ENCODE results near the gene GALR2.

Gene GALR2

GRCh38 chr17:76102944-76103273, 28.3 kb downstream of the GALR2 start:
- DNase-seq: no peak

DNA sequence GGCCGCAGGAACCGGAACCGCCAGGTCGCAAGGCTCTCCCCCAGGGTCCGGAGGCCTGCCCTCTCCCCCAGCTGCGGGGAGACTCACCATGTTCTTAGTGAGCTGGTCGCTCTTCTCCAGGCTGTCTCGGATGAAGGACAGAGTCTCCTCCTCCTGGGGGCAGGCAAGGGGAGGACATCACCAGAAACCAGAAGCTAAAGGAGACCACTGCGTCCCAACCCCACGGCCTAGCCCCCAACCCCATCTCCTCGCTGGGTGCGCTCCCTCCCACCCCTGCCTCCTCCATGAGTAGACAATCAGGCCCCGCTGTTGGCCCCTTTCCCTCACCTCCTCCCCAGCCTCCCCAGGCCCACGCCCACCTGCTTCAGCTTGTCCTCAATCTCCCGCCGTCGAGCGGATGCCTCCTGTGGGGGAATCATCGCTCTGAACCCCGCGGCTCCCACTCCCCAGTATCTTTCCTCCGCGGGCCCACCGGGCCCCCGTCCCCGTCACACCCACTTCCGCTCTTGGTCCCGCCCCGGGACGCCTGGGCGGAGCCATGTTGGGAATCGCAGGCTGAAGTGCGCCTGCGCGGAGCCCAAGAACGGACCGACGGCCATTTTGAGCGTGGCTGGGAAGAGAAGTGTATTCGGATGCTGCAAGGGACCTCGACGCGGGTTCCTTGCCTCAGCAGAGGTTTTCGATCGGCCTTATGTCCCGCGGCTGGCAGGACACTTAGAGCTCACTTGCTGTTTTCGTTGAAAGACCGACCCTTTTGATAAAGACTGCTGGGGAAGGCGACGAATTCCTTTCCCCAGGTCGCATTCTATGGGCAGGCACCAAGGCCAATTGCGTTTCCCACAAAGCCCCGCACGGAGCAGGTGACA, 28.9 kb downstream of the GALR2 start, which contains the start of gene EXOC7:
TSS of gene EXOC7 (minus strand) at position 514 of the 866 bp plus-strand sequence. CDS start at position 419, 95 bp downstream.
- DNase-seq: peak; percentile 93 to 95

- DNase-seq: no peak
These were observed 29.7 kb downstream of the GALR2 start for GRCh38 chr17:76104140-76104895.

DNA sequence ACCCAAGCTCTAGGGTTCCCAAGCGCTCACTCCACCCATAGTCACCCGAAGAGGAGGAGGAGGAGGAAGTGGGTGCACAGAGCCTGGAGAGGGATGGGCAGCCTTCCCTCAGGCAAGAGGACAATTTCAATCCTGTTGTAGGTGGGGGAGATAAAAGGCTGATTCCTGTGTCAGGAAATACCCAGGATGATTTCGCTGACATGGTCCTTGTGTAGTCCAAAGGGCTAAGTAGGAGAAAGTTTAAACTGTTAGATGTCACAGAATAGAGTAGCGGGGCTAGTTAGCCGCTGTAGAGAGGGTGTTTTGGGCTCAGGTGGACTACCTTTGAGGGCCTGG, 30.3 kb downstream of the GALR2 start:
- no peak for DNase-seq

DNA sequence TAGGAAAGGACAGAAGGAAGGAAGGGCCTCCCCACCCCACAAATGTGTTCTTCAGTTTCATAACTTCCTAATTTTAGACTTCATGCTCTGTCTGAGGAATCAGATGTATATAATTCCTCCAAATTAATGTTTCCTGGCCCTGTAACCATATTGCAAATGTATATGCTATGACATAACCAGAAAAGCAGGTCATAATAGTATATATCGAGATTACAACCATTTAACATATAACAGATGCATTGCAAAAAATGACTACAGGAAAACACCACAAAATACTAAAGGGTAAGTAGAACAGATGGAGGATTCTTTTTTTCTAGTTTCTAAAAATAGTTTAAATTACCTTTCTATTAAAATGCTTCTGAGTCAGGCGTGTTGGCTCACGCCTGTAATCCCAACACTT, 32.1 kb downstream of the GALR2 start:
- no peak for DNase-seq

DNA sequence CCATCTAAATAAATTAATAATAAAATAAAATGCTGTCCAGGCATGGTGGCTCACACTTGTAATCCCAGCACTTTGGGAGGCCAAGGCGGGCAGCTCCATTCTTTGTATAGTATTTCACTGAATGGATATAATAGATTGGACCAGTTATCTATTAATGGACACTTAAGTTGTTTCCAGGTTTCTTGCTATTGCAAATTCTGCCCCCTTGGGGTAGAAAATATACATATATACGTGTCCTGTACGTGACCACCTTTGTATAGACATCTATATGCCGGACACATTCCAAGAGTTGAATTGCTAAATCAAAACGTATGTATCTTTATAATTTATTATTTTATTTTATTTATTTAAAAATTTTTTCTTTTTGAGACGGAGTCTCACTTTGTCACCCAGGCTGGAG, 32.9 kb downstream of the GALR2 start:
- peak in 1 of 2 experiments; percentile 8 for DNase-seq

- no peak for DNase-seq
These were observed 37.4 kb downstream of the GALR2 start for GRCh38 chr17:76111956-76112355.

DNA sequence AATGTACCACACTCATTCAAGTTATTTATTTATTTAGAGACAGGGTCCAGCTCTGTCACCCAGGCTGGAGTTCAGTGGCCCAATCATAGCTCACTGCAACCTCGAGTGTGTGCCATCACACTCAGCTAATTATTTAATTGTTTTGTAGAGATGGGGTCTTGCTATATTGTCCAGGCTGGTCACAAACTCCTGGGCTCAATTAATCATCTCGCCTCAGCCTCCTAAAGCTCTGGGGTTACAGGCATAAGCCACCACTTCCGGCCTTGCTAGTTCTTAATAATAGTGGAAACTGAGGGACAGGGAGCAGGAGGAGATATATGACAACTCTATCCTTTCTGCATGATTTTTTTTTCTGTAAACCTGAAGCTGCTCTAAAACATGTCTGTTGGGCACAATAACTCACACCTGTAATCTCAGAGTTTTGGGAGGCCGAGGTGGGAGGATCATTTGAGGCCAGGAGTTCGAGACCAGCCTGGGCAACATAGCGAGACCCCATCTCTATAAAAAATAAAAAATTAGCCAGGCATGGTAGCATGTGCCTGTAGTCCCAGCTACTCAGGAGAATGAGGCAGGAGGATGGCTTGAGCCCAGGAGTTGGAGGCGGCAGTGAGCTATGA, 40.7 kb downstream of the GALR2 start:
- no peak for DNase-seq

- DNase-seq: no peak
These were observed 45.1 kb downstream of the GALR2 start for GRCh38 chr17:76119409-76120371.

DNA sequence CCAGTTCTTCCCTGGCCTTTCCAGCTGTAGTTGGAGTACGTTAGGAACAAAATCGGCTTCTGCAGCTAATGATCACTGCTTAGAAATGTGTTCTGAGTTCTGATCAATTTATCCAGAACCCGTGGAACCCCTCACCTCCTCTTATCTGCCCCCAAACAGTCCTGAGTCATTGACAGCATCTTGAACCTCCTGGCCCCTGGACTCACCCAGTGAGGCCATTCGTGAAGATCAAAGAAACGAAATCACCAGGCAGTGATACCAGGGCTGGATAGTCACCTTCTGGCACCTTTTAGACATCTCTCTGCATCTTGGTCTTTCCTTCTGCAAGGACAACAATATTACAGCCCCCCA, 46.1 kb downstream of the GALR2 start:
- no peak for DNase-seq

DNA sequence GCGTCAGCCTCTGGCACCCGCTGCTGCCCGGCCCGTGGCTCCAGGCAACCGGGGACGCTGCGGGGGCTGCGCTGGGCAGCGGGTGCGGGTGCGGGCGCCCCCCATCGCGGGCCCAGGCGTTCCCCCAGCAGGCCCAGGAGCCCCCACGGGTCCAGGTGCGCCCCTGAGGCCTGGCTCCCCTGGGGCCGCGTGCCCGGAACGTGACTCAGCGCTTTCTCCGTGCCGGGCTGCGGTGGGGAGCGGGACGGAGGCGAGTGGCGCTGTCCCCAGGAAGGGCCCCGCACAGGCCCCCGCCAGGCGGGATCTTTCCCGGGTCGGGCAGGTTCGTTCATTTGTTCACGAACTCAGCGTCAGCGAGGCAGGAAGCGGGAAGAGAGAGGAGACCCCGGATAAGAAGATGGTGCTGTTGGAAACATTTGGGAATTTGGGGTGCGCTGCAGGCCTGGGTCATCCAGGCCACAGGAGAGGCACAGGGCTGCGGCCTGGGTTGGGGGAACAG, 47.4 kb downstream of the GALR2 start:
- no peak for DNase-seq

- no peak for DNase-seq
These were observed 48.0 kb downstream of the GALR2 start for GRCh38 chr17:76122431-76123190.

- DNase-seq: no peak
These were observed 48.6 kb downstream of the GALR2 start for GRCh38 chr17:76123191-76123499.

- DNase-seq: no peak
These were observed 49.4 kb downstream of the GALR2 start for GRCh38 chr17:76123749-76124581.

DNA sequence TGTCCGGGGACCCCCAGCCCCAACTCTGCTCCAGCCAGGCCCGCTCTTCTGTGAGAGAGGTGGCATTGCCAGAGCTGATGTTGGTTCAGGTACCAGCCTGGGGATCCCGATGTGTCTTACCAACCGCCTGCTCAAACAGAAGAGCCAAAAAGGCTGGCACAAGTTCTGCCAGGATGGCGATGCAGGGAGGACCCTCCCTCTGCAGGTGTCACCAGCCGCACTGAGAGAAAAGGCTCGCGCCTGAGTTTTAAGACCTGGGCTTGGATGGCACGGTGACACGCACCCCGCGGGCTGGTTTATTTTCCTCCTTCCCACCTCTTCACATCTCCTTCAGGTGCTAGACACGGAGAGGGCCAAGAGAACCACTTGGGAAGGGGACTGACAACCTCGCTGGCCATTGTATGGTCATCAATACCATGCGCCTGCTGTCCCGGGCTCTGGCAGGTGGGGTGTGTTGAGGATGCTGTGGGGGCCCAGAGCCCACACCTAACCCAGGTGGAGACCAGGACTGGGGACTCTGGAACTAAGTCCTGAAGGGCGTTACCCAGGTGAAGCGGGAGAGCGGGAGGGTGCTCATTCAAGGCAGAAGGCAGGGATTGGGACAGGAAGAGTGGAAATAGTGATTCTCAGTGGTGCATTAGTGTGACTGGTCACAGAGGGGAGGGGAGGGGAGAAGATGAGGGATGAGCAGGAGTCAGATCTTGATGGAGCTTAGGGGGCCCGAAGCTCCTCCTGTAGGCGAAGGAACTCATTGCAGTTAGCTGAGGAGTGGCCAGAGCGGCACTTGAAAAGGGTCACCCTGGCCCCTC, 50.2 kb downstream of the GALR2 start:
- DNase-seq: no peak

GRCh38 chr17:76125391-76125675, 50.8 kb downstream of the GALR2 start:
- no peak for DNase-seq

DNA sequence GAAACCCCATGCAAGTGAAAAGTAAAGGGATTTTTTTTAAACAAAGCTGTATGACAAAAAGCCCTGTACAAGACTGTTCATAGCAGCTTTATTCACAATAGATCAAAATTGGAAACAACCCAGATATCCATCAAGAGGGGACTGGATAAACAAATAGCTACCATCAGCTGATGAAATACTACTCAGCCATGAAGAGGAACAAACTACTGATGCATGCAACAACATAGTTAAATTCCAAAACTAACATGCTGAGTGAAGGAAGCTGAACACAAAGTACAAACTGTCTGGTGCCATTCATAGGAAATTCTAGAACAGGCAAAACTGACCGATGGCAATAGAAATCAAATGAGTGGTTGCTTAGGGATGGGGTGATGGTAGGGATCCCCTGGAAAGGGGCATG, 51.3 kb downstream of the GALR2 start:
- DNase-seq: no peak
